Retinal pigment epithelial cell (primary cell): ENCODE data around the gene BORCS6.

ENCODE experiments used
- DNase-seq: peaks from one replicate; pipeline ENCODE4 v3.0.0-alpha.2; 2010; ENCODE audit warnings: low read depth
- H3K4me3 ChIP-seq: 2 replicates; pipeline ENCODE4 v1.5.1; 2011; ENCODE audit warnings: mild to moderate bottlenecking, low read length, control low read depth, moderate library complexity
- TF ChIP-seq, protein P1 (sequence below): conservative IDR thresholded peaks from 2 replicates; pipeline ENCODE4 v1.5.1; 2011; ENCODE audit warnings: low read depth, low read length, control low read depth, inconsistent platforms

Gene BORCS6

DNA sequence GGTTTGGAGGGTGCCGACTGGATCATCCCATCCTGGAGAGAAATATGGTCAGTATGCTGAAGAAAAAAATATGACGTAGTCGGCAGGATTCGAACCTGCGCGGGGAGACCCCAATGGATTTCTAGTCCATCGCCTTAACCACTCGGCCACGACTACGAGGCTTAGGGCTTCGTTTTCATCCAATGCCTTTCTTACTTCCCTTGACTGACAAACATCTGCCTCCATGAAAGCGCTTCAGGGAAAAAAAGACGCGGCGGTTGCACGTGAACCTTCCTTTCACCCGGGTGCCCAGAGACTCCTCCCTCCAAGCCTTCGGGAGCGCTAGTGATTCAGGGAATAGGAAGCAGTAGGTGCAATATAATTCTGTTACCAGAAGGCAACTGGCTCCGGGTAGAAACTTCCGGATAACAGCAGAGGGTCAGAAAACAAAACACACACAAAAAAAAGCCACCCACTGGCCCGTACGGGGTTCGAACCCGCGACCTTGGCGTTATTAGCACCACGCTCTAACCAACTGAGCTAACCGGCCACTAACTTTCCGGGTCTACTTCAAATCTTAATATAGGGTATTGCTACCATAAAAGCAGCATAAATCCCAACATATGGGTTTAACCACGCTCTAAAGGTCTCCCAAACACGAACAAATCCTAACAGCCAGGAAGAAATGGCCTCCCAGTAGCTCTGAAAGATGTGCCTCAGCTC, 36.7 kb upstream of the BORCS6 start:
- TF ChIP-seq, protein P1, sequence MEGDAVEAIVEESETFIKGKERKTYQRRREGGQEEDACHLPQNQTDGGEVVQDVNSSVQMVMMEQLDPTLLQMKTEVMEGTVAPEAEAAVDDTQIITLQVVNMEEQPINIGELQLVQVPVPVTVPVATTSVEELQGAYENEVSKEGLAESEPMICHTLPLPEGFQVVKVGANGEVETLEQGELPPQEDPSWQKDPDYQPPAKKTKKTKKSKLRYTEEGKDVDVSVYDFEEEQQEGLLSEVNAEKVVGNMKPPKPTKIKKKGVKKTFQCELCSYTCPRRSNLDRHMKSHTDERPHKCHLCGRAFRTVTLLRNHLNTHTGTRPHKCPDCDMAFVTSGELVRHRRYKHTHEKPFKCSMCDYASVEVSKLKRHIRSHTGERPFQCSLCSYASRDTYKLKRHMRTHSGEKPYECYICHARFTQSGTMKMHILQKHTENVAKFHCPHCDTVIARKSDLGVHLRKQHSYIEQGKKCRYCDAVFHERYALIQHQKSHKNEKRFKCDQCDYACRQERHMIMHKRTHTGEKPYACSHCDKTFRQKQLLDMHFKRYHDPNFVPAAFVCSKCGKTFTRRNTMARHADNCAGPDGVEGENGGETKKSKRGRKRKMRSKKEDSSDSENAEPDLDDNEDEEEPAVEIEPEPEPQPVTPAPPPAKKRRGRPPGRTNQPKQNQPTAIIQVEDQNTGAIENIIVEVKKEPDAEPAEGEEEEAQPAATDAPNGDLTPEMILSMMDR: no peak
- peak; percentile 75 for DNase-seq
- H3K4me3 ChIP-seq: peak overlapping the region; percentile 53

DNA sequence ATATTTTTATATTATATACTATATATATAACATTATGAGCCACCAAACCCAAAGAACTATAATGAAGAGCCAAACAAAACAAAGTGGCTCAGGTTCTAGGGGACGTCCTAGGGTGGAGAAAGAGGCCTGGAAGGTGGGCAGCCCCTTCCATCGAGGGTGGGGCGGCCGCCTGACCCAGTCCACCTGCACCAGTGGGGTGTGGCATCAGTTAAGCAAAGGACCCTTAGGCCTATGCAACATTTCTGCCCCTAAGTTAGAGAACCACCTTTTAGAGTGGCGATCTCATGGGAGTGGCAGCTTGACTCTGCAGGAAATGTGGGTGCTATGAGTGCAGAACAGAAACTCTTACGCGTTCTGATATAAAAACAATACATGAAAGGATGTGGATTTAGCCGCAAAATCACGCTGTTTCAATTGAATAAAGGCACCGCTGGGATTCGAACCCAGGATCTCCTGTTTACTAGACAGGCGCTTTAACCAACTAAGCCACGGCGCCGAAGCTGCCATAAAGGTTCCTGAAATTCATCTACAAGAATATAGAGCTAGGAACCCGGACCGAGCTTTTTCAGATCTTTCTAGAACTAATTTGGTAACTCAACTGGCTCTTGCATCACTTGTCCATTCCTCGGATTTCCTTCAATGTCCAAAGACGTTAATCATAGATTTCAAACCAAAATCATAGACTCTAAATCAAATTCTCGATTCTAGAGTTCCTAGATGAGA, 36.0 kb upstream of the BORCS6 start:
- H3K4me3 ChIP-seq: peak overlapping the region; percentile 53
- DNase-seq: no peak
- TF ChIP-seq, protein P1: no peak

DNA sequence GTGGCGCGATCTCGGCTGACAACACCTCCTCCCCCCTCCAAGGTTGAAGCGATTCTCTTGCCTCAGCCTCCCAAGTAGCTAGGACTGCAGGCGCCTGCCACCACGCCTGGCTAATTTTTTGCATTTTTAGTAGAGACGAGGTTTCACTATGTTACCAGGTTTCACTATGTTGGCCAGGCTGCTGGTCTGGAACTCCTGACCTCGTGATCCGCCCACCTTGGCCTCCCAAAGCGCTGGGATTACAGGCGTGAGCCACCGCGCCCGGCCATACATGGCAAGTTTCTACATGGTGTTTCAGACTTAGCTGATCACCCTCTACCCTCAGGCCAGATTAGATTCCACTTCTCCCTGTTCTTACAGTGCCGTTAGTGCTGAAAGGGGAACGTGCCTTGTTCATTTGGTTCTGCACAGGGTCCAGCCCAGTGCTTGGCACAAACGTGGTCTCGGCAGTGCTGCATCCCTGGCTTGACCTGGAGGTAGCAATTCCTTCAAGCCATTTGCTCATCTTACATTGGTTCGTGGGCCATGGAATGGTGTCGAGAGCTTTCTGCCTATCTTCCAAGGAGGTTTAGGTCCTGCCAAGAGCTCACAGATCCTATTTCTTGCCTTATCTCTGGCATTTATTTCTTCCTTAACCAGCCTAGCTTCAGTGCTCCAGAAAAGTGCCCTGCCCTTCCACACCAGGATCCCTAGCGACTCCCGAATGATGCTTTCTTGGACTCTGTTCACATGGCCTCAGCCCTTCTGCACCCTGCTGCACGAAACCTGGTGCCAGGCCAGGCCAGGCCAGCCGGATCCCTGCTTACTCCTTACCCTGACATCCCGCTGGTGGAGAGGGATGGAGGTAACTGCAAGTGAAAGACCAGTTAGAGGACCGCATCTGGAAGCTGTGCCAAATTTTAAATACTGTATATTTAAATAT, 35.2 kb upstream of the BORCS6 start:
- no peak for DNase-seq
- H3K4me3 ChIP-seq: no peak overlapping the region
- TF ChIP-seq, protein P1: no peak

DNA sequence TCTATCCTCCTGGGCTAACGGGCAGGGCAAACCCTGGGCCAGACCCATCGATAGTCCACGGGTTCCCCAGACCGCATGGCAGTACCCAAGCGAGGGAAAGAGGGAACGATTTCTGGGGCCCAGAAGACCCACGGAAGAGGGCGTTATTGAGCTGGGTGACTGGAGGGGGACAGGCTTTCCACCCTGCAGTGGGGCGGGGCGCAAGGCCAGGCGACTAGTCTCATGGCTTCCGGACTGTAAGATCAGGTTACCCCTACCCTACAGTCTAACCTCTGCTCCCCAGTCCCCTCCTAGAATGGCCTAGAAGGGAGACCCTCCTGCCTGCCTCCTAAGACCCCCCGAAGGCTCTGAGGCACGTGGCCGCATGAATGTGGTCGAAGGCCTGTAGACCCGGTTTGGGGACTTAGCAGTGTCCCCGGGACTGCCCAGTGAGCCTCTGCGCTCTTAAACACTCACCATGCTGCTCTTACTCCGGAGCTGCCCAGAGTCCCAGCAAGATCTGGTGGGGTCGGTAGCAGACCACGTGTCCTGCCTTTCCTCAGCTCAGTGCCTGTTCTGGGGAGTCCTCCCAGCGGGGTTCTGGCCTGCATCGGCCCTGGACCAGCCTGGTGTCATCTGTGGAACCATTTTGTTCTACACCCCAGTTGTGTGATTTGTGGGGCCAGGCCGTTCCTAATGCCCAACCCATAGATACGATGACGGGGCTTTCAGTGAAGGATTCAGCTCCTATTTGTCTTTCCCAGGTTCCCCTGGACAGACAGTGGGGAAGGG, 33.6 kb upstream of the BORCS6 start:
- peak overlapping the region; percentile 85 for H3K4me3 ChIP-seq

DNA sequence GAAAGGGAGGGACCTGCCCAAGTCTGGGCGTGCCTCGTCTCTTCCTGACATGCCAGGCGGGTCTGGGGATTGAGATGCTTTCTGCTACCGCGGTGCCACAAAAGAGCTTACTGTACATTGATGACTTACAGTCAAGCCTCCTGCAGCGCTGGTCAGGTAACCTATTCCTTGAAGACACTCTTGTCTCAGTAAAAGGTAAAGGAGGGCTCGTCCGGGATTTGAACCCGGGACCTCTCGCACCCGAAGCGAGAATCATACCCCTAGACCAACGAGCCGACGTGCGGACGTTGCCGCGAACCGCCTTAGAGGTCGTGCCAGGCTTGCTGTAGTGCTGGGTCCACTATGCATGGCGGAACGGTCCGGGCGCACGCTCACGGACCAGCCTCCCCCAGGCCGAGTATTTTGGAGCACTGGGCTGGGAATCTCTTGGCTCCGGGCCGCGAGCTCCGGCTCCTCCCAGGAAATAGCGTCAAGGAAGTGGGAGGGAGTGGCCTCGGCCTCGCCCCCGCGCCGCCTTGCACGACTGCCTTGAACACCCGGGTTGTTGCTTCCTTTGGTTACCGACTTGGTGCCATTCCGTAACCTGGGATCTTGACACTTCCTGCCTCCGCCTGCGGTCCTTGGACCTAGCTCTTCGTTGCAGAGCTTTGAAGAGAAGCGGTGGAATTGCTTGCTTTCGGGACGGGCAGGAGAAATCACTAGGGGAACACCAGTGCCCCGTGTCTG, 32.8 kb upstream of the BORCS6 start:
- TF ChIP-seq, protein P1: no peak

More for the DNA sequence above, 33.6 kb upstream of the BORCS6 start:
- DNase-seq: no peak
- TF ChIP-seq, protein P1: peak; percentile 40

DNA sequence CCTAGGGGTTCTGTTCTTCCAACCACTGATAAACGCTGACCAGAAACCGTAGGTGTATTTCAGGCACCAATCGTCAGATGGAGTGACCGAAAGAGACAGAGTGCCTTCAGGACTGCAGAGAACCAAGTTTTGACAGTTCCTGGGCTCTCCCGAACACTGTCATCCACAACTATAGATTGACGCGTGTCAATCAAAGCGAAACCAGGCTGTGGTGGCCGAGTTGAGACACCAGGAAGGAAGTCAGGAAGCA, 32.3 kb upstream of the BORCS6 start:
- TF ChIP-seq, protein P1: no peak
- peak overlapping the region; percentile 85 for H3K4me3 ChIP-seq
- no peak for DNase-seq

More for the DNA sequence above, 32.8 kb upstream of the BORCS6 start:
- H3K4me3 ChIP-seq: peak overlapping the region; percentile 85
- DNase-seq: no peak
